SK-N-MC (cell line): ENCODE data around the gene FOLR2.

Experiments
- EZH2 ChIP-seq: fragments of 200-600 bp; sonication (generic); IDR thresholded peaks from one replicate; pipeline ENCODE4 v1.6.1; 2017; ENCODE audit warnings: antibody characterized with exemption
- FOXP2 ChIP-seq: optimal IDR thresholded peaks from 2 replicates; pipeline ENCODE3; 2011; ENCODE audit warnings: mild to moderate bottlenecking, moderate library complexity; ENCODE audit not compliant: insufficient read depth; ENCODE audit errors: extremely low read length, control extremely low read depth
- POLR2AphosphoS5 ChIP-seq: IDR thresholded peaks from 2 replicates; pipeline ENCODE4 v1.6.1; 2012; ENCODE audit warnings: mild to moderate bottlenecking, low read depth, low read length, borderline replicate concordance

- TF ChIP-seq FOXP2 (no peak), EZH2 (no peak), POLR2AphosphoS5 (no peak)
Observed at GRCh38 chr11:72188267-72188666, 28.3 kb upstream of the FOLR2 start.
